Measurements from ENCODE around the gene CHURC1.
"Not testable (repeated sequence)": the region's sequence is repeated elsewhere in the genome, so short reads cannot be mapped to it uniquely, and the experiment has no call there.

The CHURC1 gene

GRCh38 chr14:64910847-64911495 is 3.3 kb upstream of the CHURC1 start:
- no peak for DNase-seq (ENCODE audit: low read depth)

DNA sequence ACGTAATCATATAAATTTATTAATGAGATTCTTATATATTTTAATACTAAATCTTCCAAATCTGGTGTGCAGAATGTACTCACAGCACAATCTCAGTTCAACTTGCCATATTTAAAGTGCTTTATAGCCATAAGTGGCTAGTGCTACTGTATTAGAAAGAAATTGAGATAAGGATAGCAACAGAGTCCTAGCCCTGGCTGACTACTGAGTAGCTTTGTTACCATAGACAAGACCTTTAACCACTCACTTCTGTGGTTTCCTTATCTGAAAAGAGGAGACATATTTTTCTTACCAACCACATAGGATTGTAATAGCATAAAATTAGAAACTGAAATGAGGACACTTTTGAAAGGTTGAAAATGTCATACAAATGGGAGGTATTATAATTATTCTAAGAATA is 2.0 kb upstream of the CHURC1 start:
- DNase-seq (ENCODE audit: low read depth): no peak

- not testable (repeated sequence) for DNase-seq (ENCODE audit: low read depth)
These were observed 778 bp upstream of the CHURC1 start for GRCh38 chr14:64913477-64913876.

- DNase-seq (ENCODE audit: low read depth): no peak
These were observed 772 bp downstream of the CHURC1 start for GRCh38 chr14:64915029-64915424.

GRCh38 chr14:64915797-64916196 is 1.5 kb downstream of the CHURC1 start:
- DNase-seq (ENCODE audit: low read depth): no peak

GRCh38 chr14:64918216-64918615 is 4.0 kb downstream of the CHURC1 start:
- DNase-seq (ENCODE audit: low read depth): peak; percentile 16

DNA sequence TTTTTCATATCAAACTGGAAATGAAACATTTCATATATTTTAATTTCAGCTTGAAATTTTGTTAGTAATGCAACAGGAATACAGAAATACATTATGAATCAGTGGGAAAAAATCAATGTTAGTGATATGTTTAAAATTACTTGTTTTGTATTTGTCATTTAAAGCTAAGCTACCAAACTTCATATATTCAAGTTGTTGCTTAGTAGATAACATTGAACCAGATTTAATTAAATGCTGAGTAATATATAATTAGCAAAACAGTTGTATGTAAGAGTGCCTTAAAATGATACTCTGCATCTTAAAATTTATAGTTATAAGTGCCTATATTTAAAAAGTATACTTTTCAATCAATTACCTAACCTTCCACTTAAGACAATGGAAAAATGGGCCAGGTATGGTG is 5.0 kb downstream of the CHURC1 start:
- no peak for DNase-seq (ENCODE audit: low read depth)

DNA sequence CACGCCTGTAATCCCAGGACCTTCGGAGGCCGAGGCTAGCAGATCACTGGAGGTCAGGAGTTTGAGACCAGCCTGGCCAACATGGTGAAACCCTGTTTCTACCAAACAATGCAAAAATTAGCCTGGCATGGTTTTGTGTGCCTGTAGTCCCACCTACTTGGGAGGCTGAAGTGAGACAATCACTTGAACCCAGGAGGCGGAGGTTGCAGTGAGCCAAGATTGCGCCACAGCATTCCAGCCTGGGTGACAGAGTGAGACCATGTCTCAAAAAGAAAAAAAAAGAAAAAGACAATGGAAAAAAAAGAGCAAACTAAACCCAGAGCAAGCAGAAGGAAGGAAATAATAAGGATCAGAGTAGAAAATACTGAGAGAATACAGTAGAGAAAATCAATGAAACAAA is 5.4 kb downstream of the CHURC1 start:
- DNase-seq (ENCODE audit: low read depth): no peak

- no peak for DNase-seq (ENCODE audit: low read depth)
These were observed 6.2 kb downstream of the CHURC1 start for GRCh38 chr14:64920465-64920864.

DNA sequence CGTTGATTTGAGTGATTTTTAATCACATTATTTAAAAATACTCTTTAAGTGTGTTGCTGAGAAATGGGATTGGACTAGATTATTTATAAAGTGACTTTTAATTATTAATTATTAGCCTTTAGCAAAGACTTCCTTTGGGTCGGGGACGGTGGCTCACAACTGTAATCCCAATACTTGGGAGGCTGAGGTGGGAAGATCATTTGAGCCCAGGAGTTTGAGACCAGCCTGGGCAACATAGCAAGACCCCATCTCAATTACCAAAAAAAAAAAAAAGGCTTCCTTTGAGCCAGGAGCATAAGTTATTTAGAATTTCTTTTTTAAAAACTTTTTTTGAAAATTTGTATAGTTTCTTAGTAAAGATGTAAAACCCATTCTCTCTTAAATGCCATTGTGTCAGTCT is 8.8 kb downstream of the CHURC1 start:
- DNase-seq (ENCODE audit: low read depth): no peak

GRCh38 chr14:64926398-64926995 is 12.2 kb downstream of the CHURC1 start:
- DNase-seq (ENCODE audit: low read depth): no peak

DNA sequence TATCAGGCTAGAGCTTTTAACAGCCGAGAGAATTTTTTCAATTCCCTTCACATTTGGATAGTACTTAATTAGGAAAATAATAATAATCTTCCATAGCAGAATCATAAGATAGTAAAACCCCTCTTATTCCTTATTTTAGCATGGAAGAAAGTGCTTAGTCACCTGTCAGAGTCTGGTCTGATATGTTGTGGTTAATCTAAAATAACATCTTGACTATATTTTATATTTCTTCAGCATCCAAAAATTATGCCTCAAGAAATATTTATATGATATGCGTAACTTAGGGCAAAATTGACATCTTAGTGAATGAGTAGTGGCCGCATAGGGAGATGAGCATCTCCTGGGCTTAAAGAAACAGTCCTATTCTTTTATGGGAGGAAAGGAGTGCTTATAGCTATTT is 12.8 kb downstream of the CHURC1 start:
- no peak for DNase-seq (ENCODE audit: low read depth)

DNA sequence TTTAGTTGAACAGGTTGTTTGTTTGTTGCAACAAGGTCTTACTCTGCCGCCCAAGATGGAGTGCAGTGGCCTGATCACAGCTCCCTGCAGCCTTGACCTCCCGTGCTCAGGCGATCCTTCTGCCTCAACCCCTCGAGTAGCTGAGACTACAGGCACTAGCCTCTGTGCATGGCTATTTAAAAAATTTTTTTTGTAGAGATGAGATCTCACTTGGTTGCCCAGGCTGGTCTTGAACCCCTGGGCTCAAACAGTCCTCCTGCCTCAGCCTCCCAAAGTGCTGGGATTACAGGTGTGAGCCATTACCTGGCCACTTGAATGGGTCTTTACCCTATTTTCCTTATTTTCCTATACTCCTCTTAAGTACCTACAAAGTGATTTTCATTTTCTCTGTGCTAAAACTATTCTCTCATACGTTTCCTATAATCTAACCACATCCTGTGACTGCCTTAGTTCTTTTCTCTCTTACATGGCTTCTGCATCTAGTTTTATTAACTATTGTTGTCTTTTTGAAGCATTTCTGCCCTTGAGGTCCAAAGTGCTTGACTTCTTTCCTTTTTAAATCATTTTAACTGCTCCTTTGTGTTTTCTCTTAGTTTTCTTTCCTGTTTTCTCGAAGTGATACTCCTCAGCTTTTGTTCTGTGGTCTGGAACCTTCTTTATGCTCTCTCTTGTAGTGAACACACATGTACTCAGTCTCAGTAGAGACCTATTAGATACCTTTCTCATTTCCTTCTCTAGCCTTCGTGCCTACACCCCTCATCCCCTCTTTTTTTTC is 14.2 kb downstream of the CHURC1 start:
- DNase-seq (ENCODE audit: low read depth): no peak

GRCh38 chr14:64929014-64929359 is 14.7 kb downstream of the CHURC1 start:
- DNase-seq (ENCODE audit: low read depth): no peak

- DNase-seq (ENCODE audit: low read depth): no peak
These were observed 16.0 kb downstream of the CHURC1 start for GRCh38 chr14:64930085-64930843.

GRCh38 chr14:64931123-64931522 is 16.9 kb downstream of the CHURC1 start:
- DNase-seq (ENCODE audit: low read depth): no peak

- DNase-seq (ENCODE audit: low read depth): no peak
These were observed 18.0 kb downstream of the CHURC1 start for GRCh38 chr14:64932231-64932630.

- no peak for DNase-seq (ENCODE audit: low read depth)
These were observed 20.2 kb downstream of the CHURC1 start for GRCh38 chr14:64934338-64934929.

DNA sequence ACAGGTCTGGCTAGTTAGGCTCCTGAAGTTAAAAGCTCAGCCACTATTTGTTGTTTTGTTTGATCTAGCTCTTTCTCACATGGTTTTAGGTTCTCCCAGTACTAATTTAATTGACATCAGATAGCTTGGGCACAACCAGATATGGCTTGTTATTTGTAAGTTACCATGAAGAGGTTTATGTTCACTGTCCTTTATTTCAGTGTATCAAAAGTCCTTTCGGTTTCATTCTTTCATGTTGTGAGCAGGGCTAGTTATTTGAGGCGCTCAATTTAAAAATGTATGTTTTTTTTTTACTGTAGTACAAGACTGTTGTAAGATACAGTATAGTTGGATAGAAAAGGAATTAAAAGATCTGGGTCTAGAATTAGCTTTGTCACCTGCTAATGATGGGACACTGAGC is 21.3 kb downstream of the CHURC1 start:
- DNase-seq (ENCODE audit: low read depth): no peak

DNA sequence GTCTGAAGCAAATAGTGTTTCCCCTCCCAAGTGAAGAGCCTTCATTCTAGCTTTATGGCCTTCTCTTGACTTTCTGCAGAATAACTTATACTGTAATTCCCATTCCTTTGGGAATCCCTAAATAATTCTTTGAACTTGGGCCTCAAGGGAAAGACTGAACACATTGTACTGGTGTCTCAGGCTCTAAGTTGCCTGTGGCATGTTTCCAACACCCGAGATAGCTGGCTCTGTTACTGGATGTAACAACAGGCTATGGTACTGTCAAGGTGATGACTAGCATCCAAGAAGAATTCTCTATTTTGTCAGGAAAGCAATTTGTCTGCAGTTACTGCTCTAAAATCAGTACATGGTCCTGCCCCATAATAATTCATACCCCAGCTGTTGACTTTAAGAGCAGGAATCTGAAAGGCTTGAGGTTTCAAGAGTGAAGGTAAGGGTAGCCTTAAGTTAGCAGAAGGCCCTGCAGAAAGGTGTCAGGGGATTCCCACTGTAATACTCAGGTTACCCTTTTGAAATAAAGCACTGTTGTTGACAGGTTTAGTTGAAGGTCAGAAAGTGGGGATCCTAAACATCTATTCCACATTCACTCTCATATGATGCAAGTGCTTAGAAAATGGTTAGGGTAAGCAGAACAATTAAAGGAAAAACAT is 23.0 kb downstream of the CHURC1 start:
- DNase-seq (ENCODE audit: low read depth): no peak

GRCh38 chr14:64937821-64938193 is 23.6 kb downstream of the CHURC1 start:
- no peak for DNase-seq (ENCODE audit: low read depth)

Data from GM04503 (cell line).